HepG2 (cell line): Measurements from ENCODE around the gene GRIK1. TPM values are rescaled to one million over a fixed set of nuclear protein-coding genes. Genes with fewer than 3 reads are reported as not detected.

ENCODE experiments used
- ATAC-seq: fragments of 200-7000 bp; cut with Tn5 transposase; 3 replicates; pipeline ENCODE4 v1.9.1; 2020; ENCODE audit warnings: mild to moderate bottlenecking, moderate library complexity
- BruUV-seq: library from RNA; stranded (reverse); fragments of 400-500 nt; replicated peaks from 2 replicates; lab custom pipeline; 2021; lab: Mats Ljungman, UMichigan
- CTCF ChIA-PET: fragments of 300-600 bp; formaldehyde crosslinking; extraction: SDS; loops from one replicate; lab custom pipeline; 2021; ENCODE audit warnings: low total read pairs, inconsistent platforms, low intra/inter-chr PET ratio; lab: Yijun Ruan, JAX
- POLR2A ChIA-PET: fragments of 350-600 bp; sonication (Branson Sonifier 250); formaldehyde crosslinking; loops from one replicate; lab custom pipeline; 2020; ENCODE audit warnings: antibody characterized with exemption, inconsistent platforms; lab: Yijun Ruan, JAX
- DNase-seq: peaks from one replicate; pipeline ENCODE4 v3.0.0-alpha.2; 2015; ENCODE audit warnings: low spot score
- FAIRE-seq: peaks from 3 replicates; lab custom pipeline; 2011; peaks lifted over from hg19 to GRCh38; lab: Jason Lieb, UNC
- H2AFZ ChIP-seq: one replicate; pipeline ENCODE4 v1.6.1; 2011; ENCODE audit warnings: low read length, inconsistent platforms
- H3K27ac ChIP-seq: fragments of 300-600 bp; 3 replicates; pipeline ENCODE4 v1.8.0; 2011; ENCODE audit warnings: mixed run types, mild to moderate bottlenecking, mixed read lengths, low read length, inconsistent platforms; ENCODE audit not compliant: insufficient read depth; ENCODE audit errors: extremely low read length
- H3K27me3 ChIP-seq, 2 experiments: fragments of 200-600 bp in 1 of 2; 2 replicates in 1 of 2; 3 replicates in 1 of 2; pipeline versions ENCODE4 v1.6.0 to v1.8.0; 2011; ENCODE audit warnings: low read length in 2 of 2, mild to moderate bottlenecking in 2 of 2, moderate library complexity in 2 of 2, inconsistent platforms in 1 of 2; ENCODE audit not compliant: insufficient read depth in 2 of 2, control insufficient read depth in 1 of 2
- H3K36me3 ChIP-seq, 2 experiments: fragments of 200-600 bp in 1 of 2; replicated peaks in 1 of 2; 2 replicates in 1 of 2; 3 replicates in 1 of 2; pipeline versions ENCODE4 v1.5.1 to v1.8.0; 2011; ENCODE audit warnings: low read length in 2 of 2, inconsistent platforms in 1 of 2; ENCODE audit not compliant: insufficient read depth in 2 of 2, control insufficient read depth in 1 of 2
- H3K4me1 ChIP-seq: 2 replicates; pipeline ENCODE4 v1.5.1; 2012; ENCODE audit warnings: low read length, inconsistent platforms; ENCODE audit not compliant: insufficient read depth
- H3K4me2 ChIP-seq: 2 replicates; pipeline ENCODE4 v1.6.0; 2011; ENCODE audit warnings: low read depth, low read length, inconsistent platforms
- H3K4me3 ChIP-seq, 3 experiments: fragments of 200-600 bp in 1 of 3; sonication (generic), shearing (Covaris generic) in 1 of 3; replicated peaks in 1 of 3; 2 replicates each; pipeline ENCODE4 v1.5.1; 2011 to 2016; ENCODE audit warnings: low read length in 3 of 3, inconsistent platforms in 2 of 3, low read depth in 2 of 3, mild to moderate bottlenecking in 2 of 3, control low read depth in 1 of 3, mixed read lengths in 1 of 3; ENCODE audit not compliant: insufficient read depth in 1 of 3
- H3K79me2 ChIP-seq: one replicate; pipeline ENCODE4 v1.6.1; 2011; ENCODE audit warnings: low read length, inconsistent platforms; ENCODE audit not compliant: insufficient read depth
- H3K9ac ChIP-seq: 2 replicates; pipeline ENCODE4 v1.6.0; 2011; ENCODE audit warnings: mild to moderate bottlenecking, low read depth, low read length, inconsistent platforms; ENCODE audit not compliant: insufficient read depth
- H3K9me3 ChIP-seq: 2 replicates; pipeline ENCODE4 v1.5.1; 2012; ENCODE audit warnings: mild to moderate bottlenecking, low read length
- H4K20me1 ChIP-seq: 2 replicates; pipeline ENCODE4 v1.6.0; 2011; ENCODE audit warnings: inconsistent platforms, mild to moderate bottlenecking, low read length, moderate library complexity; ENCODE audit not compliant: insufficient read depth
- ATF2 ChIP-seq: sonication (generic); formaldehyde crosslinking; IDR thresholded peaks from 2 replicates; pipeline ENCODE4 v1.4.0; 2020; ENCODE audit warnings: missing genetic modification reagents
- ATRX ChIP-seq: sonication (generic); formaldehyde crosslinking; IDR thresholded peaks from 2 replicates; pipeline ENCODE4 v1.4.0; 2020; ENCODE audit warnings: missing genetic modification reagents, borderline replicate concordance
- ELF3 ChIP-seq: IDR thresholded peaks from 2 replicates; pipeline ENCODE4 v1.6.1; 2016; ENCODE audit warnings: missing genetic modification reagents, missing compliant biosample characterization
- KDM4B ChIP-seq: sonication (generic); formaldehyde crosslinking; IDR thresholded peaks from 2 replicates; pipeline ENCODE4 v1.4.0; 2020; ENCODE audit warnings: missing genetic modification reagents
- POLR2G ChIP-seq: fragments of 200-400 bp; formaldehyde crosslinking; IDR thresholded peaks from 2 replicates; pipeline ENCODE4 v1.6.1; 2018; ENCODE audit warnings: mild to moderate bottlenecking, low read depth, low read length, moderate library complexity
- REL ChIP-seq: sonication (generic); formaldehyde crosslinking; conservative IDR thresholded peaks from 2 replicates; pipeline ENCODE4 v1.8.0; 2022; ENCODE audit warnings: mild to moderate bottlenecking, missing genetic modification reagents, moderate library complexity
- ZHX1 ChIP-seq: sonication (generic); formaldehyde crosslinking; IDR thresholded peaks from 2 replicates; pipeline ENCODE4 v1.8.1; 2022; ENCODE audit warnings: low read depth, mild to moderate bottlenecking, missing genetic modification reagents
- ZMYM2 ChIP-seq: sonication (generic); formaldehyde crosslinking; IDR thresholded peaks from 2 replicates; pipeline ENCODE4 v1.8.0; 2022; ENCODE audit warnings: mild to moderate bottlenecking, missing genetic modification reagents
- ZMYM4 ChIP-seq: sonication (generic); formaldehyde crosslinking; IDR thresholded peaks from 2 replicates; pipeline ENCODE4 v1.8.1; 2023; ENCODE audit warnings: mild to moderate bottlenecking, missing genetic modification reagents
- ZNF20 ChIP-seq: sonication (generic); formaldehyde crosslinking; IDR thresholded peaks from 2 replicates; pipeline ENCODE4 v1.4.0; 2020; ENCODE audit warnings: mild to moderate bottlenecking, moderate library complexity, missing genetic modification reagents
- ZNF292 ChIP-seq: sonication (generic); formaldehyde crosslinking; IDR thresholded peaks from 2 replicates; pipeline ENCODE4 v1.8.1; 2022; ENCODE audit warnings: mild to moderate bottlenecking, low read depth, missing genetic modification reagents, borderline replicate concordance
- ZNF713 ChIP-seq: sonication (generic); formaldehyde crosslinking; IDR thresholded peaks from 2 replicates; pipeline ENCODE4 v1.4.0; 2020; ENCODE audit warnings: mild to moderate bottlenecking, missing genetic modification reagents
- ZUFSP ChIP-seq: sonication (generic); formaldehyde crosslinking; IDR thresholded peaks from 2 replicates; pipeline ENCODE4 v1.9.0; 2021; ENCODE audit warnings: missing genetic modification reagents, mild to moderate bottlenecking, borderline replicate concordance
- WGBS: methylation state at CpG from one replicate; pipeline ENCODE4 v1.1.6; 2017; ENCODE audit warnings: low lambda C conversion rate; 5-methylcytosine and 5-hydroxymethylcytosine counted together
- in situ Hi-C: cut with HindIII; loops from 2 replicates; pipeline ENCODE4 v1.10.0; 2017; ENCODE audit warnings: low pct_unique_long_range_greater_than_20kb; ENCODE audit not compliant: extremely low pct_ligation_motif_present
- intact Hi-C: fragments of 100-400 bp; cut with micrococcal nuclease; formaldehyde crosslinking; loops from one replicate; pipeline ENCODE4 v1.10.0; 2022; ENCODE audit not compliant: unreplicated experiment
- polyA plus RNA-seq, 8 experiments: library from polyadenylated mRNA; depleted of rRNA in 3 of 8; stranded (reverse) in 7 of 8; unstranded in 1 of 8; fragments of >200 nt; fragmentation: Illumina TruSeq in 4 of 8; extraction: Trizol in 4 of 8; gene quantifications; 2 replicates each; pipeline versions ENCODE4 v1.2.1 to v1.2.3, GENCODE V29; 2011 to 2016; ENCODE audit warnings: low read depth in 4 of 8, missing spikeins in 1 of 8, mixed read lengths in 1 of 8; ENCODE audit not compliant: insufficient read depth in 1 of 8
- total RNA-seq, 5 experiments: library from RNA; depleted of rRNA; stranded (reverse); fragments of >200 nt; fragmentation: Illumina TruSeq; extraction: Trizol; gene quantifications; 2 replicates each; pipeline ENCODE4 v1.2.3, GENCODE V29; 2016; ENCODE audit warnings: low read depth in 1 of 5

GRIK1 gene
- total and polyA plus RNA-seq, 2 of the 13 experiments (the other 11 are each of a cell fraction or from before 2014, with no cell fraction given): not detected

GRCh38 chr21:29506947-29507346 is 432.8 kb downstream of the GRIK1 start:
- WGBS: 62% methylated on average over 3 of the region's 3 CpGs
- CTCF ChIA-PET: no interaction called here
- in situ Hi-C loops: no loop called here

GRCh38 chr21:29506214-29506613 is 433.6 kb downstream of the GRIK1 start:
- no TSS peak for BruUV-seq
- Histone ChIP-seq H3K36me3 (no peaks in the 10 kb centered on the region), H3K4me1 (no peaks in the 10 kb centered on the region), H3K4me3 (no peak overlapping the region), H2AFZ (no peak overlapping the region), H3K27me3 (no peaks in the 10 kb centered on the region), H3K9me3 (no peaks in the 10 kb centered on the region), H3K79me2 (no peaks in the 10 kb centered on the region), H3K9ac (no peak overlapping the region), H4K20me1 (no peaks in the 10 kb centered on the region), H3K4me2 (no peak overlapping the region), H3K27ac (no peak overlapping the region)
- in situ Hi-C loops (no loop called here), intact Hi-C loops (no loop called here)
- WGBS: 68% methylated on average over 6 of the region's 6 CpGs
- CTCF ChIA-PET: no interaction called here
- FAIRE-seq (no peak), ATAC-seq (no peak), DNase-seq (no peak)
- POLR2A ChIA-PET: no interaction called here
- TF ChIP-seq ZHX1 (CRISPR knock-in tag) (no peak), ATF2 (CRISPR knock-in tag) (no peak), ZNF292 (CRISPR knock-in tag) (no peak), ELF3 (CRISPR knock-in tag) (no peak), ZMYM2 (no peak), ZNF713 (no peak), KDM4B (CRISPR knock-in tag) (no peak)

More at GRCh38 chr21:29506947-29507346, 432.8 kb downstream of the GRIK1 start:
- Histone ChIP-seq H4K20me1 (no peaks in the 10 kb centered on the region), H3K4me3 (no peak overlapping the region), H3K4me2 (no peak overlapping the region), H3K4me1 (no peaks in the 10 kb centered on the region), H3K9ac (no peak overlapping the region), H3K36me3 (no peaks in the 10 kb centered on the region), H3K9me3 (no peaks in the 10 kb centered on the region), H2AFZ (no peak overlapping the region), H3K27me3 (no peaks in the 10 kb centered on the region), H3K79me2 (no peaks in the 10 kb centered on the region), H3K27ac (no peak overlapping the region)
- no TSS peak for BruUV-seq
- ATAC-seq: no peak
- DNase-seq: no peak
- POLR2A ChIA-PET: no interaction called here
- intact Hi-C loops: no loop called here
- no peak for FAIRE-seq
- no peak for TF ChIP-seq POLR2G
- no peak for TF ChIP-seq ZNF20 (CRISPR knock-in tag)
- no peak for TF ChIP-seq ATRX (CRISPR knock-in tag)
- TF ChIP-seq REL (CRISPR knock-in tag): no peak
- TF ChIP-seq ZMYM4 (CRISPR knock-in tag): no peak
- no peak for TF ChIP-seq ZUFSP
